Inferior parietal cortex (tissue), 1 donor: ENCODE results near the gene KMT2D.

Source experiments
- DNase-seq: peaks from one replicate; pipeline ENCODE4 v3.0.0-alpha.2; 2016; ENCODE audit errors: extremely low spot score

The KMT2D gene

GRCh38 chr12:49051777-49052438 is 8.7 kb downstream of the KMT2D start:
- DNase-seq, result no peak

- no peak for DNase-seq
These were observed 9.2 kb downstream of the KMT2D start for GRCh38 chr12:49051373-49051764.

- DNase-seq, result no peak
These were observed 9.9 kb downstream of the KMT2D start for GRCh38 chr12:49050507-49051372.

- no peak for DNase-seq
These were observed 10.9 kb downstream of the KMT2D start for GRCh38 chr12:49049566-49050224.

GRCh38 chr12:49048953-49049352 is 11.6 kb downstream of the KMT2D start:
- DNase-seq, result no peak

GRCh38 chr12:49046129-49046895 is 14.3 kb downstream of the KMT2D start:
- no peak for DNase-seq

GRCh38 chr12:49044660-49045059 is 15.9 kb downstream of the KMT2D start:
- DNase-seq, result no peak

GRCh38 chr12:49043856-49044258 is 16.7 kb downstream of the KMT2D start:
- peak; percentile 50 for DNase-seq

- no peak for DNase-seq
These were observed 17.4 kb downstream of the KMT2D start for GRCh38 chr12:49043241-49043640.

- DNase-seq, result no peak
These were observed 18.6 kb downstream of the KMT2D start for GRCh38 chr12:49041881-49042484.

GRCh38 chr12:49041036-49041880 is 19.3 kb downstream of the KMT2D start:
- DNase-seq, result no peak

- DNase-seq, result no peak
These were observed 20.2 kb downstream of the KMT2D start for GRCh38 chr12:49040364-49040855.

GRCh38 chr12:49039421-49040363 is 20.9 kb downstream of the KMT2D start:
- DNase-seq, result no peak

- no peak for DNase-seq
These were observed 22.2 kb downstream of the KMT2D start for GRCh38 chr12:49038291-49038955.

- no peak for DNase-seq
These were observed 22.7 kb downstream of the KMT2D start for GRCh38 chr12:49037947-49038237.

GRCh38 chr12:49037111-49037946 is 23.3 kb downstream of the KMT2D start:
- no peak for DNase-seq

GRCh38 chr12:49036029-49036428 is 24.6 kb downstream of the KMT2D start:
- no peak for DNase-seq

GRCh38 chr12:49034286-49034622 is 26.3 kb downstream of the KMT2D start:
- DNase-seq, result no peak
